ENCODE data around the gene SEMA4C.

Gene SEMA4C

DNA sequence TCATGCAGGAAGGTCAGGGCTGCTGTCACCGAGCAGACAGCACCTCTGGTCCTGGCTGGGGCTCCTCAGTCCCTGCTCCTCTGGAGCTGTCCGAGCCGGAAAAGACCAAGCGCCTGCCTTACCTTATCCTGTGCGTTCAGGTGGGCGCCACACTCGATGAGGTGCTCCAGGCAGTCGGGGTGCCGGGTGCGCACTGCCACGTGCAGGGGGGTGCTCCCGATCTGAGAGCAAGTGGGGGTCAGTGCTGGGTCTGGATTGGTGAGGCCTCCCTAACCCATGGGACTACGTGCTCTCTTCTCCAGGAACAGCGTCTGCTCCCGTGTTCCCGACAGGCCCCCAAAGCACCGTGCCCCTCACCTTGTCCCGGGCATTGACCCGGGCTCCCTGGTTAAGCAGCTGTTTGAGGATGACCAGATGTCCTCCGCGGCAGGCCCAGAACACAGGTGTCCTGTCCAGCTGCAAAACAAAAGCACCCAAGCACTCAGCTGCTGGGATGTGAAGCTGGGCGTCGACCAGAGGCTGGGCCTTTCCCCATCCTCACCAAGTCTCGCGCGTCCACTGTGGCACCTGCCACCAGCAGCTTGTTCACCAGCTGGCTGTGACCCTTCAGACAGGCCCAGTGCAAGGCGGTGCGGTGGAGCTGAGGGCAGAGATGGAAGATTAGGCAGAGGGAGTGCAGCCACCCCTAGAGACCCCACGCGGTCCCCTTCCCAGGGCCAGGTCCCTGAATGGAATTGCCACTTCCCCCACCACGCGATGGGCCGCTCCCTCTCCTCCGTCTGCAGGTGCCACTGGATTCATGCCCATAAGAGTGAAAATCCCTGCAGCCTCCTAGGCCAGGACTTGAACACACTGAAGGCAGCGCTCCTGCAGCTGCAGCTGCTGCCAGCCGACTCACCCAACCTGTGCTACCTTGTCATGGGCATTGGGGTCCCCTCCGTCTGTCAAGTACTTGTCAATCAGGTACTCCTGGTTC lies 29.7 kb downstream of the SEMA4C start:
- H3K4me3 ChIP-seq (ENCODE audit: low read length) = no peak overlapping the region
- no peak for DNase-seq (ENCODE audit: low read depth)
- TF ChIP-seq, protein P1, sequence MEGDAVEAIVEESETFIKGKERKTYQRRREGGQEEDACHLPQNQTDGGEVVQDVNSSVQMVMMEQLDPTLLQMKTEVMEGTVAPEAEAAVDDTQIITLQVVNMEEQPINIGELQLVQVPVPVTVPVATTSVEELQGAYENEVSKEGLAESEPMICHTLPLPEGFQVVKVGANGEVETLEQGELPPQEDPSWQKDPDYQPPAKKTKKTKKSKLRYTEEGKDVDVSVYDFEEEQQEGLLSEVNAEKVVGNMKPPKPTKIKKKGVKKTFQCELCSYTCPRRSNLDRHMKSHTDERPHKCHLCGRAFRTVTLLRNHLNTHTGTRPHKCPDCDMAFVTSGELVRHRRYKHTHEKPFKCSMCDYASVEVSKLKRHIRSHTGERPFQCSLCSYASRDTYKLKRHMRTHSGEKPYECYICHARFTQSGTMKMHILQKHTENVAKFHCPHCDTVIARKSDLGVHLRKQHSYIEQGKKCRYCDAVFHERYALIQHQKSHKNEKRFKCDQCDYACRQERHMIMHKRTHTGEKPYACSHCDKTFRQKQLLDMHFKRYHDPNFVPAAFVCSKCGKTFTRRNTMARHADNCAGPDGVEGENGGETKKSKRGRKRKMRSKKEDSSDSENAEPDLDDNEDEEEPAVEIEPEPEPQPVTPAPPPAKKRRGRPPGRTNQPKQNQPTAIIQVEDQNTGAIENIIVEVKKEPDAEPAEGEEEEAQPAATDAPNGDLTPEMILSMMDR (IDR thresholded peaks at IDR 0.05; ENCODE audit: insufficient read depth, low read depth, low read length, missing control alignments) = no peak

DNA sequence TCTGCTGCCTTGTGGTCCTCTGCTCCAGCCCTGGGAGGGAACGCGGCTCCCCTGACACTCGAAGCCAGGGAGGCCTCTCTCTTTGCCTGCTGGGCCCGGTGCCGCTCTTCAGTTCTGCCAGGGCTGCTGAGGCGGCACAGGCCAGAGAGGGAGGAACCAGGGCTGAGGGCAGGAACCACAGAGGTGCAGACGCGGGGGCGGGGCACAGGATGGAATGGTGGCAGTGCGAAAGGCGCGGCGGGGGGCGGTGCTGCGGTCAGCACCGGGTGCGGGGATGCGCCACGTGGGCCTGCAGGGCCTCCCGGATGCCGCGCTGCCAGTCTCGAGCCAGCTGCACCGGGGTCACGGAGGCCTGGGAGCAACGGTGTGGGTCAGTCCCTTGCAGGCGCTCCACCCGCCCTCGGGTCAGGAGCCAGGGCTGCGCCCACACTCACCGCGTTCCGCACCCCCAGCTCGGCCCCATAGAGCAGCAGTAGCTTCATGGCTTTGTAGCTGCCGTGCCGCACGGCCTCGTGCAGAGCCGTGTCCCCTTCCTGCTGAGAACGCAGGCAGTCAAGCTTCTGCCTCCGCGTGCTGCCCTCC lies 30.5 kb downstream of the SEMA4C start:
- TF ChIP-seq, protein P1 (IDR thresholded peaks at IDR 0.05; ENCODE audit: insufficient read depth, low read depth, low read length, missing control alignments) = no peak
- no peak overlapping the region for H3K4me3 ChIP-seq (ENCODE audit: low read length)
- no peak for DNase-seq (ENCODE audit: low read depth)

DNA sequence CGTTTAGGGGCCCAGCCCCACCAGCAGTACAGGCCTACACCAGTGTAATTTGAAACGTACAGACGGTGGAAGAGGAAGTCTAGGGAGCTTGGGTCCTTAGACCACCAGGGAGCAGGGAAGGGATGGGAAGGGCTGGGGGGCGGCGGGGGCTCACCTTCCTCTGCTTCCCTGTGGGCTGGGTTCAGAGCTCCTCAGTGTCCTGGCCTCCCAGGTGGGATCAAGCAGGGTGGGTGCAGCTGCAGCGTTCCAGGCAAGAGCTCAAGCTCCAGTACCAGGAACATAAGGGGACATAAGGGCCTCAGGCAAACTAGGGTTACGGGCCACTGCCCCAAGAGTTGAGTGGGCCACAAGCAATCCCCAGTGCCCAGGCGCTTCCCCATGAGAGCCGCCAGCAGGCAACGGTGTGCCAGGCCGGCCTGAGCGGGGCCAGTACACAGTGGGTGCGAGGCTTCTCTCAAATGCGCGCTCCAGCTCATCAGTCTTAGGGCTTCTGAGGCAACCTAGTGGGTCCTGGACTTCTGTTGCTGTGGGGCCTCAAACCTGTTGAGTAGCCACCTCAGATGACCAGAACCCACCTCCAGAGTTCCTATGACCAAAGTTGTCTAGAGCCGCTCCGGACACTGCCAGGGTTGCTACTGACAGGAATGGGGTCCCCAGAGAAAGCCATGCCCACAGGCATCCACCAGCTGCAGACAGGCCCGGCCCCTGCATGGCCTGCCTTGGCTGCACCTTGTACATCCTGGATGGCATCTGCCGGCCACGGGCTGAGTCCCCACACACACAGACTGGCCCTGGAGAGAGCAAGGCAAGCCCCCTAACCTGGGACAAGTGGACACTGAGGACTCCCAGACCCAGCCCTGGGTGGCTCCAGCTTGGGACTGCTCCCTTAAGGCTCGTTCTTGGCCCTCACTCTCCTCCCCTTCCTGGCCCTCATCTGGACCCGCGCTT lies 31.3 kb downstream of the SEMA4C start:
- no peak overlapping the region for H3K4me3 ChIP-seq (ENCODE audit: low read length)
- DNase-seq (ENCODE audit: low read depth) = no peak

DNA sequence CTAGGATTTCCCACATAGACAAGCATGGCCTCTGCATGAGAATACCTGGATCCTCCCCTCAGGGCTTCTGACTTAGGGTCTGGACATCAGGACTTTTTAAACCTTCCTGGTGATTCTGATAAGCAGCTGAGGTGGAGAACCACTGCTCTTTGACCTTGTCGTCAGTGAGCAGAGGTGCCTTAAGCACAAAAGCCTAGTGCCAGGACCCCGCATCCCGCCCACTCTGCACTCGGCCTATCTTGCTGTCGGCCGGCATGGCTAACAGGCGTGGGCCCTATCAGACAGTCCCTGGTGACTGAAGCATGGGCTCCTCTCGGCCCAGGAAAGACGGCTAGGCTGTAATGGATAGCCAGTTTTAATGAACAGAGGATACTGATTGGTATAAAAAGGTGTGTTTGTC lies 32.3 kb downstream of the SEMA4C start:
- DNase-seq (ENCODE audit: low read depth) = no peak
- TF ChIP-seq, protein P1 (IDR thresholded peaks at IDR 0.05; ENCODE audit: insufficient read depth, low read depth, low read length, missing control alignments) = no peak

More for the DNA sequence above, 31.3 kb downstream of the SEMA4C start:
- TF ChIP-seq, protein P1 (IDR thresholded peaks at IDR 0.05; ENCODE audit: insufficient read depth, low read depth, low read length, missing control alignments) = no peak

DNA sequence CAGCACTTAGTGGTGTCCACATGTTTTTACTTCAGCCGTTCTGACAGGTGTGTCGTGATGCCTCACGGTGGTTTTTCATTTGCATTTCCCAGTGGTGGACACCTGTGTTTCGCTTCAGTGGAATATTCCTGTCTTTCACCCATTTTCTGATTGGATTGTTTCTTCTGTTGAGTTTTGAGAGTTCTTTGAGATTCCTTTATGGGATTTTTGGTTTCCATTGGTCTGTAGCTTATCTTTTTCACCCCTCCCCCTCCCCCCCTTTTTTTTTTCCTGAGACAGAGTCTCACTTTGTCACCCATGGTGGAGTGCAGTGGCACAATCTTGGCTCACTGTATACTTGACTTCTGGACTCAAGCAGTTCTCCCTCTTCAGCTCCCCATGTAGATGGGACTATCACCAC lies 34.0 kb downstream of the SEMA4C start:
- TF ChIP-seq, protein P1 (IDR thresholded peaks at IDR 0.05; ENCODE audit: insufficient read depth, low read depth, low read length, missing control alignments) = no peak

More for the DNA sequence above, 32.3 kb downstream of the SEMA4C start:
- H3K4me3 ChIP-seq (ENCODE audit: low read length) = no peak overlapping the region

DNA sequence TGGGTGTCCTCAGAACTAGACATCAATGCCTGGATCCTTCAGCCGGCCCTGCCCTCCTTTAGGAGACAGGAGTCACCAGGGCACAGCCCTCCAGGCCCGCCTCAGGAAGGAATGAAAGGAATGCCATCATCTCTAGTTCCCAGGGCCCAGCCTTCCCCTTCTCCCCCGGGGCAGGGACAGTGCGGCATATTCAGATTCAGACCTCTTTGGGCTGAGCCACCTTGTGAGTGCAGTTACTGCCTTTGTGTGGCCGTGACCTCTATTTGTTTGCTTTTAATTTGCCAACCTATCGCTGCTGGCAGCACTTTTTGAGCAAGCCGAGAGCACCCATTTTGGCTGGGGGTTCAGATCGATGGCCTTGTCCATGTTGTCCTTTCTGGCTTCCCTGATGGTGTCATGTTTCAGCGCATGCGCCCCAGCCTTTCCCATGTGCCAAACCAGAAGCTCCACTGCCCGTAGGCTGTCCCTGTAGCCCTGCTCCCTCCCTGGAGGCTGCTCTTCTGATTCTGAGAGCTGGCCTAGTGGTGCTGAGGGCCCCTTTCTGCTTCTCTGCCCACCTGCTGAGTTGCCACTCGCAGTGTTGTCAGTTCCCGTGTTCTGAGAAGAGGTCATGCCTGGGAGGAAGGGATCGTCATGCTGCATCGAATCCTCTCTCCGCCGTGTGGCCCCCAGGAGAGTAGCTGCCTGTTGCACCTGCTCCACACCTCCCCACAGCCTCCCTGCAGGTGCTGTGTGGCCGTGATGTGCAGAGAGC lies 36.9 kb downstream of the SEMA4C start:
- TF ChIP-seq, protein P1 (IDR thresholded peaks at IDR 0.05; ENCODE audit: insufficient read depth, low read depth, low read length, missing control alignments) = no peak
- no peak overlapping the region for H3K4me3 ChIP-seq (ENCODE audit: low read length)
- peak; percentile 62 for DNase-seq (ENCODE audit: low read depth)

More for the DNA sequence above, 34.0 kb downstream of the SEMA4C start:
- no peak overlapping the region for H3K4me3 ChIP-seq (ENCODE audit: low read length)
- no peak for DNase-seq (ENCODE audit: low read depth)

Measured in epithelial cell of esophagus (primary cell).